A549 treated with AZD9567 at 1 μM for 4 hours (cell line): ENCODE results near the gene RBFA. TPM values are rescaled to one million over a fixed set of nuclear protein-coding genes. Genes with fewer than 3 reads are reported as not detected.

Experiments
- total RNA-seq: library from RNA; stranded (reverse); fragments of 200-300 nt; extraction: Qiagen RNA extraction; gene quantifications from 5 replicates; pipeline ENCODE4 v1.2.3, GENCODE V29; 2022; ENCODE audit not compliant: insufficient read depth

Gene RBFA
- 30.7 to 32.9 TPM (median 32.5 TPM) in 5 replicates for total RNA-seq

GRCh38 chr18:80034068-80034851 lies at the start of gene RBFA:
Gene RBFA, plus strand, starts transcription at chr18:80034434. Its CDS starts 62 bp downstream, at chr18:80034496.

GRCh38 chr18:79988451-79989194 lies 45.6 kb upstream of the RBFA start, which contains the start of gene TXNL4A:
Gene TXNL4A, minus strand, starts transcription at chr18:79988563. Its CDS starts 171 bp downstream, at chr18:79988392.

Other genes starting within 250 kb of the RBFA start
- not detected in 5 replicates for gene KCNG2, start 236.5 kb upstream of the RBFA start, total RNA-seq
- 13.1 to 21.6 TPM (median 20.1 TPM) in 5 replicates for gene SLC66A2, start 82.8 kb upstream of the RBFA start, total RNA-seq
- 7.4 to 12.1 TPM (median 11.0 TPM) in 5 replicates for gene HSBP1L1, start 69.8 kb upstream of the RBFA start, total RNA-seq
- 68.7 to 154 TPM (median 153 TPM) in 5 replicates for gene TXNL4A, start 45.9 kb upstream of the RBFA start, total RNA-seq
- gene ADNP2, start 74.8 kb downstream of the RBFA start, total RNA-seq = 10.9 to 11.8 TPM (median 11.3 TPM) in 5 replicates
- gene PARD6G, start 213.1 kb downstream of the RBFA start, total RNA-seq = 0.66 to 3.9 TPM (median 2.7 TPM) in 5 replicates